Neural crest cell (in vitro differentiated cells): ENCODE data around the gene SIX5. TPM values are rescaled to one million over a fixed set of nuclear protein-coding genes. Genes with fewer than 3 reads are reported as not detected.
A peak's percentile ranks its signal among the peaks of the same experiment; 100 is the strongest.

Experiments used
- DNase-seq: peaks from one replicate; pipeline ENCODE4 v3.0.0; 2021; ENCODE audit warnings: low read depth, mixed read lengths, low spot score
- H3K27ac Mint-ChIP-seq: one replicate; pipeline ENCODE4 v1.8.0; 2021; ENCODE audit warnings: mild to moderate bottlenecking, mixed read lengths; ENCODE audit not compliant: unreplicated experiment
- H3K27me3 Mint-ChIP-seq: 2 replicates; pipeline ENCODE4 v1.8.0; 2021; ENCODE audit warnings: low read depth, mild to moderate bottlenecking, mixed read lengths
- H3K36me3 Mint-ChIP-seq: 2 replicates; pipeline ENCODE4 v1.8.0; 2021; ENCODE audit warnings: low read depth, mild to moderate bottlenecking, mixed read lengths
- H3K4me1 Mint-ChIP-seq: 2 replicates; pipeline ENCODE4 v1.8.0; 2021; ENCODE audit warnings: mixed read lengths
- H3K4me3 Mint-ChIP-seq: one replicate; pipeline ENCODE4 v1.8.0; 2021; ENCODE audit warnings: mild to moderate bottlenecking, mixed read lengths
- H3K9me3 Mint-ChIP-seq: 2 replicates; pipeline ENCODE4 v1.8.0; 2021; ENCODE audit warnings: mixed read lengths
- total RNA-seq: library from RNA; stranded (reverse); gene quantifications from 2 replicates; pipeline ENCODE4 v1.2.1, GENCODE V29; 2021
- TF ChIP-seq, protein P1 (sequence below): fragments of 200-600 bp; sonication (generic); conservative IDR thresholded peaks from 2 replicates; pipeline ENCODE4 v1.5.0; 2021; ENCODE audit warnings: antibody characterized with exemption, mild to moderate bottlenecking

SIX5 gene
- total RNA-seq, 1 donor from 2014 or later: 38.6 TPM

DNA sequence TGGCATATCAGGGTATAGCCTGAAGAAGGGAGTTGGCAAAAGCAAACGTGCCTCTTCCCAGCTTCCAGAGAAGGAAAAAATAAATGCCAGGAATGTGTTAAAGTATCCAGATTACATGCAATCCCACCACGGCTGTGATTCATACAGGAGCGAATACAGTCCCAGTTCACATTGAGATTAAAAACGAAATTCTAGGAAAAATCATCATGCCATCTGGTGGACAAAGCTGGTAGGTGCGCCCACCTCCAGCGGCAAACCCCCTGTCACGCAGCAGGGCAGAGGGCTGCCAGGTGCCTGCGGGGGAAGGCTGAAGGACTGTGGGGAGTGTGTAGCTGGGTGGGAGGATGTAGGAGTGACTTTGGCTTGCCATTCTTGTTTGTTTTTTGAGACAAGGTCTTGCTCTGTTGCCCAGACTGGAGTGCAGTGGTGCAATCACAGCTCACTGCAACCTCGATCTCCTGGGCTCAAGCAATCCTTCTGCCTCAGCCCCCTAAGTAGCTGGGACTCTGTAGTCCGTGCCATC, 30.0 kb upstream of the SIX5 start:
- H3K27ac Mint-ChIP-seq: no peak overlapping the region
- no peaks in the 10 kb centered on the region for H3K27me3 Mint-ChIP-seq
- H3K4me3 Mint-ChIP-seq: peak overlapping the region; percentile 63
- H3K36me3 Mint-ChIP-seq: no peaks in the 10 kb centered on the region
- peak; percentile 71 for DNase-seq
- H3K9me3 Mint-ChIP-seq: no peaks in the 10 kb centered on the region
- H3K4me1 Mint-ChIP-seq: peaks cover 11% of the 10 kb centered on the region
- TF ChIP-seq, protein P1, sequence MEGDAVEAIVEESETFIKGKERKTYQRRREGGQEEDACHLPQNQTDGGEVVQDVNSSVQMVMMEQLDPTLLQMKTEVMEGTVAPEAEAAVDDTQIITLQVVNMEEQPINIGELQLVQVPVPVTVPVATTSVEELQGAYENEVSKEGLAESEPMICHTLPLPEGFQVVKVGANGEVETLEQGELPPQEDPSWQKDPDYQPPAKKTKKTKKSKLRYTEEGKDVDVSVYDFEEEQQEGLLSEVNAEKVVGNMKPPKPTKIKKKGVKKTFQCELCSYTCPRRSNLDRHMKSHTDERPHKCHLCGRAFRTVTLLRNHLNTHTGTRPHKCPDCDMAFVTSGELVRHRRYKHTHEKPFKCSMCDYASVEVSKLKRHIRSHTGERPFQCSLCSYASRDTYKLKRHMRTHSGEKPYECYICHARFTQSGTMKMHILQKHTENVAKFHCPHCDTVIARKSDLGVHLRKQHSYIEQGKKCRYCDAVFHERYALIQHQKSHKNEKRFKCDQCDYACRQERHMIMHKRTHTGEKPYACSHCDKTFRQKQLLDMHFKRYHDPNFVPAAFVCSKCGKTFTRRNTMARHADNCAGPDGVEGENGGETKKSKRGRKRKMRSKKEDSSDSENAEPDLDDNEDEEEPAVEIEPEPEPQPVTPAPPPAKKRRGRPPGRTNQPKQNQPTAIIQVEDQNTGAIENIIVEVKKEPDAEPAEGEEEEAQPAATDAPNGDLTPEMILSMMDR: peak; percentile 84

DNA sequence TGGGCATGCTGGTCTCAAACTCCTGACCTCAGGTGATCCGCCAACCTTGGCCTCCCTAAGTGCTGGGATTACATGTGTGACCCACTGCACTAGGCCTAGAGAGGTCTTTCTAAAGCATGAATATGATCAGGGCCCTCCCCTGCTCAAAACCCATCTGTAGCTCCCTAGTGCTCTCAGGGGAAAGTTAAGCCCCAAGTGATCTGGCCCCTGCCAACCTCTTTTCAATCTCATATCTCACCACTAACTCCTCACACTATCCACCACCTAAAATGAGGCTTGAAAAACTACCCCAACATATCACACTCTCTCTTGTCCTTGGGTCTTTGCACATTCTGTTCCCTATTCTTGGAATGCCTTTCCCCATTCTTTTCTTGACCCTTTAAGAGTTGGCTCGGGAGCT, 25.6 kb upstream of the SIX5 start:
- H3K9me3 Mint-ChIP-seq: no peaks in the 10 kb centered on the region

DNA sequence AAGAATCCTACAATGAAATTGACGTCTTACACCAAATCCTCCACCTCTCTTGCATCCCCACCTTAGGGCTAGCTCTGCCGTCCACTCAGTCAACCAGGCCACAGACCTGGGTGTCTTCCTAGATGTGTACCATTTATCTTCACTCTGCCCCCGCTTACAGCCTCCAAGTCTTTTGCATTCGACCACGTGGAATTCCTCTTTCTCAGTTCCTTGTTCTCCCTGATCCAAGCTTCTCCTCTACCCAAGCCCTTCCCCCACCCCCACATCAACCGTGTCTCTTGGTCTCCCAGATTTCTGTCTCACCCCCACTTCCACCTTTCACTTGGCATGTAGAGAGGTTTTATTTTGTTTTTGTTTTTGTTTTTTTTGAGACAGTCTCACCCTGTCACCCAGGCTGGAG, 24.8 kb upstream of the SIX5 start:
- no peak for DNase-seq
- Mint-ChIP-seq H3K4me3 (peak overlapping the region; percentile 95), H3K27ac (no peak overlapping the region), H3K27me3 (no peaks in the 10 kb centered on the region), H3K4me1 (peaks cover 35% of the 10 kb centered on the region), H3K9me3 (no peaks in the 10 kb centered on the region), H3K36me3 (peaks cover 8% of the 10 kb centered on the region)
- TF ChIP-seq, protein P1: no peak

More for the DNA sequence above, 25.6 kb upstream of the SIX5 start:
- H3K4me1 Mint-ChIP-seq: peaks cover 39% of the 10 kb centered on the region
- peak overlapping the region; percentile 3 for H3K27ac Mint-ChIP-seq
- TF ChIP-seq, protein P1: no peak
- peaks cover 3% of the 10 kb centered on the region for H3K36me3 Mint-ChIP-seq
- no peaks in the 10 kb centered on the region for H3K27me3 Mint-ChIP-seq
- peak overlapping the region; percentile 9 for H3K4me3 Mint-ChIP-seq
- no peak for DNase-seq

DNA sequence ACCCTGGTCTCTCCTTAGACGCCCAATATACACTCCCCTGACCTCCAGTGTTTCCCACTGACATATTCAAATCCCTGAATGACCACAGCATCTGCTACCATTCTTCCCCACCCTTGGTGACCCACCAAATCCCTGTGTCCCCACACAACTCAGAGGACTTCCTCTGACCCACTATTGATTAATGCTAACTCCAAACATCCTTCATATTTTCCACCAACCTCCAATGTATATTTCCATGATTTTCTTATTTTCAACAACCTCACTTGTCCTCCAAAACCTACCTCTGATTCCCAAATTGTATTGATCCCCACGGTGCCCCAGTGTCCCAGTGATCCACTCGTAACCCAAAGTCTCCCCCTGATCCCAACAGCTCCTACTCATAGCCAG, 24.1 kb upstream of the SIX5 start:
- Mint-ChIP-seq H3K4me3 (peak overlapping the region; percentile 95), H3K4me1 (peaks cover 34% of the 10 kb centered on the region), H3K27me3 (no peaks in the 10 kb centered on the region), H3K9me3 (no peaks in the 10 kb centered on the region), H3K27ac (peak overlapping the region; percentile 97), H3K36me3 (peaks cover 12% of the 10 kb centered on the region)
- DNase-seq: no peak
- TF ChIP-seq, protein P1: no peak

DNA sequence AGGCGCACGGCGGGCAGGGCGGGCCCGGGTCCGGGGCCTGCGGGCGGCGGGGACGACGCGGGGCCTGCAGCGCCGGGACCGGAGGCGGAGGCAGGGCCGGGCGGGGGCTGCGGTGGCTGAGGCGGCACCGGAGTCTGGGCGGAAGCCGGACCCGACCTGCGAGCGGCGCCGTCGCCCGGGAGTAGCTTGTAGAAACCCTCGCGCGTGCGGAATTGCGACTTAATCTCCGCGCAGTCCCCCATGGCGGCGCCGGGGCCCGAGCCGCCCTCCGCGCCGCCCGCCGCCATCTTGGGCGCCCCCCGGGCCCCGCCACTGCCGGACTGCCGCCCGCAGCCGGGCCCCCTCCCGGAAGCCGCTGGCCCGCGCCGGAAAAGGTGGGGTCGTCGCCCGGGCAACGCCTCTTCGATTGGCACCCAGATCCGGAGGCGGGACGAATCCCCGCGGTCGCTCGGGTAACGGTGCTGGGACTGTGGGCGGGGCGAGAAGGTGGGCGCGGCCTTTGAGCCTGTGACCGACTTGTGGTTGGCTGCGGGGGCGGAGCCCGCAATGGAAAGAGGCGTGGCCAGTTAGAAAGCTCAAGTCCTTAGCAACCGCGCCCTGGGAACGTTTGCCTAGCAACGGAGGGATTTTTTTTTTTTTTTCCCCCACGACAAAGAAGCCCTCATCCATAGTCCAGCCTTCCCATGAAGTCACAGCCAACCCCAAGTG, 23.6 kb upstream of the SIX5 start, which contains the start of gene DMWD:
Gene DMWD, minus strand, starts transcription at position 376 of the 708 bp plus-strand sequence. Its CDS starts 89 bp downstream, at position 287.
- H3K4me1 Mint-ChIP-seq: peaks cover 34% of the 10 kb centered on the region
- H3K9me3 Mint-ChIP-seq: no peaks in the 10 kb centered on the region
- H3K36me3 Mint-ChIP-seq: peaks cover 15% of the 10 kb centered on the region
- DNase-seq: peak; percentile 100
- peak within 1 kb of the TSS; percentile 97 for H3K4me3 Mint-ChIP-seq
- H3K27me3 Mint-ChIP-seq: no peaks in the 10 kb centered on the region
- peak within 1 kb of the TSS; percentile 97 for H3K27ac Mint-ChIP-seq
- TF ChIP-seq, protein P1: no peak
